SK-MEL-5 (cell line): Measurements from ENCODE around the gene CCDC78. TPM values are rescaled to one million over a fixed set of nuclear protein-coding genes. Genes with fewer than 3 reads are reported as not detected.
A peak's percentile ranks its signal among the peaks of the same experiment; 100 is the strongest.

Experiments
- DNase-seq: peaks from one replicate; pipeline ENCODE4 v3.0.0-alpha.2; 2016; ENCODE audit warnings: low read depth, low spot score
- in situ Hi-C: cut with HindIII; loops from 2 replicates; pipeline ENCODE4 v1.10.0; 2016; ENCODE audit warnings: low sequenced_read_pairs, high pct_unique_total_duplicates, low pct_unique_long_range_greater_than_20kb
- total RNA-seq: library from RNA; depleted of rRNA; stranded (reverse); fragments of >200 nt; shearing (Covaris generic); gene quantifications from 2 replicates; pipeline ENCODE4 v1.2.3, GENCODE V29; 2014

CCDC78 gene
- total RNA-seq, 1 experiment from 2014 or later, result 18.1 TPM

- in situ Hi-C loops, result no loop called here
- DNase-seq, result peak; percentile 80
Observed at GRCh38 chr16:679814-680624, 46.2 kb downstream of the CCDC78 start, which contains the start of gene STUB1. TSS of gene STUB1 (plus strand) at chr16:680410. CDS start at chr16:680526, 116 bp downstream.

GRCh38 chr16:678858-679813 is 47.1 kb downstream of the CCDC78 start:
- DNase-seq, result peak; percentile 73
- in situ Hi-C loops, result no loop called here

GRCh38 chr16:678209-678857 is 47.9 kb downstream of the CCDC78 start:
- no peak for DNase-seq
- in situ Hi-C loops, result no loop called here

GRCh38 chr16:677316-678190 is 48.7 kb downstream of the CCDC78 start:
- no peak for DNase-seq
- in situ Hi-C loops, result no loop called here

- no peak for DNase-seq
- in situ Hi-C loops, result no loop called here
Observed at GRCh38 chr16:676913-677312, 49.3 kb downstream of the CCDC78 start.

GRCh38 chr16:676565-676902 is 49.7 kb downstream of the CCDC78 start:
- DNase-seq, result no peak
- in situ Hi-C loops, result no loop called here

- no peak for DNase-seq
- in situ Hi-C loops, result no loop called here
Observed at GRCh38 chr16:675884-676564, 50.2 kb downstream of the CCDC78 start.

GRCh38 chr16:674968-675883 is 51.0 kb downstream of the CCDC78 start, which contains the start of gene RHBDL1:
TSS of gene RHBDL1 (plus strand) at chr16:675671. CDS start at chr16:675791, 120 bp downstream.
- in situ Hi-C loops, result no loop called here

GRCh38 chr16:674214-674881 is 51.9 kb downstream of the CCDC78 start:
- DNase-seq, result no peak
- in situ Hi-C loops, result no loop called here

More at GRCh38 chr16:674968-675883, 51.0 kb downstream of the CCDC78 start, which contains the start of gene RHBDL1:
- no peak for DNase-seq

- in situ Hi-C loops, result no loop called here
- no peak for DNase-seq
Observed at GRCh38 chr16:673399-673991, 52.7 kb downstream of the CCDC78 start.

GRCh38 chr16:672851-673250 is 53.4 kb downstream of the CCDC78 start:
- in situ Hi-C loops, result no loop called here

More at GRCh38 chr16:672851-673250, 53.4 kb downstream of the CCDC78 start:
- DNase-seq, result no peak
